LNCaP clone FGC (cell line): ENCODE measurements around the gene UROC1.

ENCODE experiments used
- DNase-seq: peaks from one replicate; pipeline ENCODE4 v3.0.0-alpha.2; 2011; ENCODE audit warnings: low read depth
- H3K4me3 ChIP-seq: 2 replicates; pipeline ENCODE4 v1.5.1; 2011; ENCODE audit warnings: mild to moderate bottlenecking, low read depth, low read length, control low read depth
- TF ChIP-seq, protein P1 (sequence below): IDR thresholded peaks from 2 replicates; pipeline ENCODE4 v1.5.1; 2012; ENCODE audit warnings: mild to moderate bottlenecking; ENCODE audit not compliant: control insufficient read depth, insufficient read depth; ENCODE audit errors: extremely low read depth

Gene UROC1

DNA sequence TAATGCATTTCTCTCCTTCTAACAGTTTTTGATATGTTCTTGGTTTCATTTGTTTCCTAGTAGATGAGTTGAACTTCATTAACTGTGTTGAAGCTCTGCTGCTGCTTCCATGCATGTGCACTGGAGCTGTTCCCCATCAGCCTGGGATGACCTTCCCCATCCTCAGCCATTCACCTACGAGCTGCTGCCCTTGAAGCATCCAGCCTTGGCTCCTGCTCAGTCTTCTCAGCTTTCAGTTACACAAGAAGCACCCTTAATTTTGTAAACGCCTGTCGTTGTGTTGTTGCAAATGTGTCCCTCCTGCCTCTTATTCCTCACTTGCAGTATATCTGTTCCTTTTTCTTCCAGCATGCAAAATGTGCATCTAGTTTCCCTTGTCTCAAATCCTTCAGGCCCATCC lies 33.4 kb downstream of the UROC1 start:
- H3K4me3 ChIP-seq = no peak overlapping the region
- TF ChIP-seq, protein P1, sequence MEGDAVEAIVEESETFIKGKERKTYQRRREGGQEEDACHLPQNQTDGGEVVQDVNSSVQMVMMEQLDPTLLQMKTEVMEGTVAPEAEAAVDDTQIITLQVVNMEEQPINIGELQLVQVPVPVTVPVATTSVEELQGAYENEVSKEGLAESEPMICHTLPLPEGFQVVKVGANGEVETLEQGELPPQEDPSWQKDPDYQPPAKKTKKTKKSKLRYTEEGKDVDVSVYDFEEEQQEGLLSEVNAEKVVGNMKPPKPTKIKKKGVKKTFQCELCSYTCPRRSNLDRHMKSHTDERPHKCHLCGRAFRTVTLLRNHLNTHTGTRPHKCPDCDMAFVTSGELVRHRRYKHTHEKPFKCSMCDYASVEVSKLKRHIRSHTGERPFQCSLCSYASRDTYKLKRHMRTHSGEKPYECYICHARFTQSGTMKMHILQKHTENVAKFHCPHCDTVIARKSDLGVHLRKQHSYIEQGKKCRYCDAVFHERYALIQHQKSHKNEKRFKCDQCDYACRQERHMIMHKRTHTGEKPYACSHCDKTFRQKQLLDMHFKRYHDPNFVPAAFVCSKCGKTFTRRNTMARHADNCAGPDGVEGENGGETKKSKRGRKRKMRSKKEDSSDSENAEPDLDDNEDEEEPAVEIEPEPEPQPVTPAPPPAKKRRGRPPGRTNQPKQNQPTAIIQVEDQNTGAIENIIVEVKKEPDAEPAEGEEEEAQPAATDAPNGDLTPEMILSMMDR = no peak
- no peak for DNase-seq

DNA sequence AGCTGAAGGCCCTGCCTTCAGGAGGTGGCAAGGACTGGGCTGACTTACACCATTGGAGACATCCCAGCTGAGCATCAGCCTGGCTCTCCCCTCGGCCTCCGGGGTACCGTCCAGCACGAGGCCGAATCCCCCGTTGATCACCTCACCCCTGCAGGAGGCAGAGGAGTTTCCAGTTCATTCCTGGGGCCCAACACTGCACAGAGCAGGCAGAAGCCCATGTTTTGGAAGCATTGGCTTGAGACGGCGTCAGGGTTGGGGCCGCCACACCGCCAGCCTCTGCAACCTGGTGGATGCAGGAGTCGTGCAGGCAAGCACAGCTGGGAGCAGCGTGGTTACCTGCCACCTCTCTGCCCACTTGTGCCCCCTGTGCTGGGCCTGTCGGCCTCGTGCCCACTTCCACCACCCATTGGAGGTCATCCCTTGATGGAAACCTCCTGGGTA lies 34.2 kb downstream of the UROC1 start:
- TF ChIP-seq, protein P1 = no peak
- DNase-seq = no peak
- H3K4me3 ChIP-seq = no peak overlapping the region

DNA sequence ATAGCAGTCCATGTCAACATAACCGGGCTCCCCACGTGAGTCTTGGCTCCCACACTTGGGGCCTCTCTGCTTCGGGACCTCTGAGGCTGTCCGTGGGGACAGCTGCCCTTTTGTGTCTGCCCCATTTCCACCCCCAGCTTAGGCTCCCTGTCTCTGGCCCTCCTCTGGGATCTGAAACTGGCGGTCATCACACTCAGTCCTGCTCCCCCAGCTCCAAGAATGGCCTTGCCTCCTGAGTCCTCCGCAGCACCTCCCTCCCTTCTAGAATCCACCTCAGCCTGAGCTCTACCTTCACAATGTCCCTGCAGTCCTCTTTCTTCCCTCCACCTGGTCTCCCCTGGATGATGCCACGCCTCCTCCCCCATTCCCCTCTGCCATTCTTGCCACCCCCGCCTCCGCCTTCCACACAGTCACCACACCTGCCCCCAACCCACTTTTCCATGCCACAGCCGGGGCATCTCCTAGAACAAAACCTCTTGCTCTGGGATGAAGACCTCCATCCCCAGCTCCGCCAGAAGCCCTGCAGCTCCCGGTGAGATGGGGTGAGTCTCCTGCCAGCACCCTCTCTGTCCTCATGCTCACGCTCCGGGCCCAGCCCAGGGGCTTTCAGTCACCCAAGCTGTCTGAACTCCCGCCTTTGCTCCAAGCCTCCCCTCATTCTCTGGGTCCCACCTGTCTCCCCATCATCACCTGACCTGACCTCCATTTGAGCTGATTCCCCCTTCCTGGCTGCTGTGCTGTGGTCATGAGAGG lies 34.9 kb downstream of the UROC1 start:
- no peak overlapping the region for H3K4me3 ChIP-seq
- TF ChIP-seq, protein P1 = no peak
- DNase-seq = no peak

DNA sequence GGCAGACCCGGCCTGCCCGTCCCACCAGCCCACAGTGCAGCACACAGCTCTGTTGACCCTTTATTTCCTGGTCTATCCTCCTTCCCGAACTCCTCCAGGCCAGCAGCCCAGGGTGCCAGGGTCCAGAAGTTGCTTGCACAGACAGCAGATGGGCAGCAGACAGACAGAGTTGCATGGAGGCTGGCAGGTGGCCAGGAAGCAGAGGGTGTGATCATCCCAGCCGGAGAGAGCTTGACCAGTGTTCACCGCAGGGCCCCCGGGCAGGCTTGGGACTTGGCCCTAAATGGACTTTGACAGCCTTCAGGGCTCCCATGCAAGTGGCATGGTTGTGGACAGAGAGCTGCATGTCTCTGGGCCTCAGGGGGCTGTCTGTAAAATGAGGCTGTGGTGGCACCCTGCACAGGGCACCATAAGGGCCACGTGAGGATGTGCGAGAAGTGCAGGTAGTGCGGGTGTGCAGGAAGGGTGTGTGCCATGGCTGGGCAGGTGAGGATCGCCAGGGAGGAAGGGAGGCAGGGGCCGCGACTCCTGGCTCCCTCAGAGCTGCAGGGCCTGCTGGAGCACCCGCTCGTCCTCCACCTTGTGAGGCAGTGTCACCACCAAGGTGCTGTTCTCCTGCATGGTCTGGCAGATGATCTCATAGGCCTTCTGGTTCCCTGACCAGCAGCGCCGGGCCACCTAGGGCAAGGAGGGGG lies 35.6 kb downstream of the UROC1 start:
- TF ChIP-seq, protein P1 = no peak
- H3K4me3 ChIP-seq = no peak overlapping the region
- no peak for DNase-seq

DNA sequence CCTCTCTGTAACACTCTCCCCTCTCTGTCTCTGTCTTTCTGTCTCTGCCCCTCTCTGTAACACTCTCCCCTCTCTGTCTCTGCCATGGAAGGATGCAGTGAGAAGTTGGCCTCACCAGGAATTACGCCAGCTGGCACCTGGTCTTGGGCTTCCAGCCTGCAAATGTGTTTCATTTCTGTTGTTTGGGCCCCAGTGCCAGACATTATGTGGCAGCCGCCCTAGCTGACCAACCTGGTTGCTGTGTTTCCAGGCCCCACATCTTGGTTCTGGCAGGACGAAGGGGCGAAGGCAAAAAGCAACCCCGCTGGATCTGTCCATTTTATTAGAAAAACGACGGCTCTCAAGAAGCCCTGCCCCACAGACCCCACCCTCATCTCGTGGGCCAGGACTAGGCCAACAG lies 36.7 kb downstream of the UROC1 start:
- H3K4me3 ChIP-seq = no peak overlapping the region
- TF ChIP-seq, protein P1 = no peak
- no peak for DNase-seq

DNA sequence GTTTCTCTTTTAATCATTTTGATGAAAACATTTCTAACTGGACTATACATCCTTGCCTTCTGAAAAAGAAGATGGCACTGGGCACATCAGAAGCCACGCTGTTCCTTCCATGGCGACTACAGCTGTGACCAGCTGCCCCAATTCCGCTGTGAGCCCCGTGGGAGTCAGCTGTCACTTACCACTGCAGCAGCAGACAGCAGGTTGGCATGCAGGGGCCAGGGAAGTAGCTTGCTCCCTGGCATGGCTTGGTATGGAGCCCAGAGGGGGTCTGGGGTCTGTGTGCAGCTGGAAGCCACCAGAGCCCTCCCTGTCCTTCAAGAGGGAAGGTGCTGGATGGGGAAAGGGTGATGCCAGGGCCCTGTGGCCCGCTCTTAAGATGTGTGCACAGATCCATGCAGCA lies 37.4 kb downstream of the UROC1 start:
- H3K4me3 ChIP-seq = no peak overlapping the region
- DNase-seq = no peak
- TF ChIP-seq, protein P1 = no peak

DNA sequence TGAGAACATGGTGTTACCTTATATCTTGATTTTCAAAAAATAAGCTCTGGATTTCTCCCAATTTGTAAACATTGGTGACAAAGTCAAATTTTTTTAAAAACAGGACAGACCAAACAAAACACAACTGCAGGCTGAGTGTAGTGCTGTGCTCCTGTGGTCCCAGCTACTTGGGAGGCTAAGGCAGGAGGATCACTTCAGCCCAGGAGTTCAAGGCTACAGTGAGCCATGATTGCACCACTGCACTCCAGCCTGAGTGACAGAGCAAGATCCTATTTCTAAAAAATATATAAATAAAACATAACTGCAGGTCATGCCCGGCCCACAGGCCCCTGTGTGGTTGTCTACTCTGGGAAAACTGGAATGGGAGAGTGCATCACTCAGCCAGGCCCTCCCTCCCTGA lies 37.9 kb downstream of the UROC1 start:
- TF ChIP-seq, protein P1 = no peak
- DNase-seq = no peak
- H3K4me3 ChIP-seq = no peak overlapping the region
